Neural progenitor cell (in vitro differentiated cells): ENCODE results near the gene LUZP1.

Source experiments
- CTCF ChIP-seq: fragments of 200-600 bp; sonication (generic); IDR thresholded peaks from 2 replicates; pipeline ENCODE4 v1.5.1; 2017; ENCODE audit warnings: antibody characterized with exemption, mild to moderate bottlenecking
- EZH2 ChIP-seq: fragments of 200-600 bp; sonication (generic); IDR thresholded peaks from 2 replicates; pipeline ENCODE4 v1.6.1; 2017; ENCODE audit warnings: antibody characterized with exemption, mild to moderate bottlenecking, moderate library complexity

DNA sequence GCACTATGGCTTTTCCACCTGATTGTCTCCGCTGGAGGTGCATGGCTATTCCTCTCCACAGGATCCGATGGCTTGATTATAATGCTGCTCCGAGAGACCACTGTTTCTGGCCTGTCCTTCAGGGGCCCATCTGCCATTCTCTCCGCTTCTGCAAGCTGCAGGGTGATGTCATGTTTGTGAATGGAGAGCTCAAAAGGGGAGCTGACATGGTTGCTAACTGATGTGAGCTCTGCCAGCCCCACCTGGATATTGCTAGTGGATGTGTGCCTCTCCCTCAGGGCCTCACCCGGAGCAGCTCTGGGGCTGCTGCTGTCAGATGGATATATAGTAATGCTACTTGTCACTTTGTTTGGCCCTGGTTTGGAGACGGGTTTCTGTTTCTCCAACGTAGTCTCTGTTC lies 77.1 kb downstream of the LUZP1 start:
- TF ChIP-seq CTCF, result no peak
- no peak for TF ChIP-seq EZH2
